IMR-90 (cell line): Measurements from ENCODE around the gene EED. TPM values are rescaled to one million over a fixed set of nuclear protein-coding genes. Genes with fewer than 3 reads are reported as not detected.
A peak's percentile ranks its signal among the peaks of the same experiment; 100 is the strongest.

ENCODE experiments used
- ATAC-seq: fragments of 200-7000 bp; cut with Tn5 transposase; 2 replicates; pipeline ENCODE4 v1.9.1; 2020; ENCODE audit warnings: low read depth, mild to moderate bottlenecking, moderate library complexity
- BruUV-seq: library from RNA; stranded (reverse); fragments of 400-500 nt; replicated peaks from 2 replicates; lab custom pipeline; 2021; lab: Mats Ljungman, UMichigan
- CTCF ChIA-PET: fragments of 300-600 bp; formaldehyde crosslinking; extraction: SDS; loops from one replicate; lab custom pipeline; 2021; ENCODE audit warnings: antibody characterized with exemption; lab: Yijun Ruan, JAX
- POLR2A ChIA-PET: fragments of 300-600 bp; sonication (Branson Sonifier 250); formaldehyde crosslinking; loops from one replicate; lab custom pipeline; 2022; ENCODE audit warnings: antibody characterized with exemption; ENCODE audit not compliant: unreplicated experiment; lab: Charles Lee
- DNase-seq: peaks from one replicate; pipeline ENCODE4 v3.0.0; 2013
- H2AFZ ChIP-seq: replicated peaks from 2 replicates; pipeline ENCODE3; 2013; ENCODE audit warnings: low read length, mild to moderate bottlenecking; ENCODE audit not compliant: poor library complexity
- H2AK5ac ChIP-seq: 2 replicates; pipeline ENCODE4 v1.6.1; 2013; ENCODE audit warnings: low read depth, low read length, inconsistent platforms
- H2AK9ac ChIP-seq: replicated peaks from 2 replicates; pipeline ENCODE3; 2013; ENCODE audit warnings: mild to moderate bottlenecking, low read depth, low read length, moderate library complexity; ENCODE audit not compliant: poor library complexity
- H2BK120ac ChIP-seq: 2 replicates; pipeline ENCODE4 v1.6.1; 2013; ENCODE audit warnings: low read depth, low read length, inconsistent platforms
- H2BK15ac ChIP-seq: 3 replicates; pipeline ENCODE4 v1.6.1; 2013; ENCODE audit warnings: low read depth, low read length, inconsistent platforms
- H2BK20ac ChIP-seq: 2 replicates; pipeline ENCODE4 v1.6.1; 2013; ENCODE audit warnings: low read depth, mild to moderate bottlenecking, inconsistent platforms, low read length, moderate library complexity
- H2BK5ac ChIP-seq: 2 replicates; pipeline ENCODE4 v1.6.1; 2013; ENCODE audit warnings: mild to moderate bottlenecking, low read depth, low read length, inconsistent platforms; ENCODE audit not compliant: poor library complexity, severe bottlenecking
- H3K14ac ChIP-seq: replicated peaks from 2 replicates; pipeline ENCODE4 v1.6.1; 2013; ENCODE audit warnings: low read depth, low read length, inconsistent platforms
- H3K18ac ChIP-seq: 2 replicates; pipeline ENCODE4 v1.6.1; 2013; ENCODE audit warnings: low read depth, low read length, control low read depth
- H3K23ac ChIP-seq: 2 replicates; pipeline ENCODE4 v1.6.1; 2013; ENCODE audit warnings: low read depth, low read length, inconsistent platforms
- H3K27ac ChIP-seq: 2 replicates; pipeline ENCODE4 v1.5.1; 2013; ENCODE audit warnings: mild to moderate bottlenecking, control low read depth, low read length; ENCODE audit not compliant: insufficient read depth
- H3K27me3 ChIP-seq: 2 replicates; pipeline ENCODE4 v1.6.1; 2013; ENCODE audit warnings: low read length; ENCODE audit not compliant: control insufficient read depth, insufficient read depth
- H3K36me3 ChIP-seq: 2 replicates; pipeline ENCODE4 v1.6.1; 2013; ENCODE audit warnings: low read length, mixed read lengths; ENCODE audit not compliant: control insufficient read depth, insufficient read depth
- H3K4ac ChIP-seq: 2 replicates; pipeline ENCODE4 v1.6.1; 2013; ENCODE audit warnings: low read depth, low read length, inconsistent platforms
- H3K4me1 ChIP-seq: 2 replicates; pipeline ENCODE4 v1.6.1; 2013; ENCODE audit warnings: low read length, mixed read lengths; ENCODE audit not compliant: control insufficient read depth, insufficient read depth
- H3K4me2 ChIP-seq: 2 replicates; pipeline ENCODE4 v1.6.1; 2013; ENCODE audit warnings: low read depth, mild to moderate bottlenecking, control low read depth, low read length, moderate library complexity
- H3K4me3 ChIP-seq: 2 replicates; pipeline ENCODE4 v1.5.1; 2013; ENCODE audit warnings: low read depth, mild to moderate bottlenecking, control low read depth, low read length, moderate library complexity; ENCODE audit not compliant: insufficient read depth
- H3K56ac ChIP-seq: 2 replicates; pipeline ENCODE4 v1.6.1; 2013; ENCODE audit warnings: low read length, inconsistent platforms; ENCODE audit not compliant: insufficient read depth; ENCODE audit errors: extremely low read depth
- H3K79me1 ChIP-seq, 2 experiments: 2 replicates each; pipeline ENCODE4 v1.6.1; 2013; ENCODE audit warnings: low read length in 2 of 2, inconsistent platforms in 1 of 2, low read depth in 1 of 2
- H3K9ac ChIP-seq: 2 replicates; pipeline ENCODE4 v1.6.1; 2013; ENCODE audit warnings: low read depth, low read length, control low read depth
- H3K9me1 ChIP-seq: 2 replicates; pipeline ENCODE4 v1.6.1; 2013; ENCODE audit warnings: low read length, inconsistent platforms; ENCODE audit not compliant: insufficient read depth
- H3K9me3 ChIP-seq: 2 replicates; pipeline ENCODE4 v1.6.1; 2013; ENCODE audit warnings: low read length; ENCODE audit not compliant: control insufficient read depth, insufficient read depth
- H4K20me1 ChIP-seq: 2 replicates; pipeline ENCODE4 v1.6.1; 2013; ENCODE audit warnings: low read length, inconsistent platforms; ENCODE audit not compliant: insufficient read depth
- H4K5ac ChIP-seq: 2 replicates; pipeline ENCODE4 v1.6.1; 2013; ENCODE audit warnings: mild to moderate bottlenecking, low read depth, low read length, control low read depth
- H4K8ac ChIP-seq, 2 experiments: 2 replicates each; pipeline ENCODE4 v1.6.1; 2013; ENCODE audit warnings: low read depth in 2 of 2, low read length in 2 of 2, control low read depth in 1 of 2, inconsistent platforms in 1 of 2
- H4K91ac ChIP-seq: 2 replicates; pipeline ENCODE4 v1.6.1; 2013; ENCODE audit warnings: low read depth, low read length, inconsistent platforms; ENCODE audit not compliant: insufficient read depth
- BHLHE40 ChIP-seq: fragments of 150-350 bp; IDR thresholded peaks from 2 replicates; pipeline ENCODE4 v1.6.1; 2016; ENCODE audit warnings: mild to moderate bottlenecking, low read depth, low read length
- CEBPB ChIP-seq: IDR thresholded peaks from 2 replicates; pipeline ENCODE4 v1.6.1; 2012; ENCODE audit warnings: low read depth, low read length, improper control_type of control experiment
- CTCF ChIP-seq: conservative IDR thresholded peaks from 2 replicates; pipeline ENCODE4 v1.5.1; 2012; ENCODE audit warnings: mild to moderate bottlenecking, low read depth, low read length, improper control_type of control experiment
- FOS ChIP-seq: fragments of 150-350 bp; IDR thresholded peaks from 2 replicates; pipeline ENCODE4 v1.6.1; 2016; ENCODE audit warnings: low read depth, low read length
- MXI1 ChIP-seq: IDR thresholded peaks from 2 replicates; pipeline ENCODE4 v1.6.1; 2012; ENCODE audit warnings: low read depth, mild to moderate bottlenecking, low read length, moderate library complexity, borderline replicate concordance
- NFE2L2 ChIP-seq: fragments of 150-350 bp; IDR thresholded peaks from 2 replicates; pipeline ENCODE4 v1.6.1; 2016; ENCODE audit warnings: low read depth, mild to moderate bottlenecking, low read length
- POLR2A ChIP-seq: IDR thresholded peaks from 2 replicates; pipeline ENCODE4 v1.6.1; 2012; ENCODE audit warnings: mild to moderate bottlenecking, low read depth, low read length
- RAD21 ChIP-seq: IDR thresholded peaks from 2 replicates; pipeline ENCODE4 v1.6.1; 2012; ENCODE audit warnings: low read length, improper control_type of control experiment
- RCOR1 ChIP-seq: IDR thresholded peaks from 2 replicates; pipeline ENCODE4 v1.6.1; 2012; ENCODE audit warnings: mild to moderate bottlenecking, low read length, improper control_type of control experiment; ENCODE audit not compliant: insufficient replicate concordance
- RFX5 ChIP-seq: IDR thresholded peaks from 2 replicates; pipeline ENCODE4 v1.8.0; 2012; ENCODE audit warnings: low read depth, mild to moderate bottlenecking, low read length, moderate library complexity
- SMC3 ChIP-seq: fragments of 150-350 bp; IDR thresholded peaks from 2 replicates; pipeline ENCODE4 v1.6.1; 2016; ENCODE audit warnings: low read depth, mild to moderate bottlenecking, antibody characterized with exemption, low read length, moderate library complexity
- USF2 ChIP-seq: fragments of 150-350 bp; IDR thresholded peaks from 2 replicates; pipeline ENCODE4 v1.6.1; 2017; ENCODE audit warnings: mild to moderate bottlenecking, antibody characterized with exemption, low read length, low read depth
- WGBS, 2 experiments: methylation state at CpG; one replicate each; pipeline versions ENCODE4 v1.1.5 to v1.1.7; 2013; ENCODE audit warnings: missing lambda C conversion rate in 2 of 2; ENCODE audit not compliant: insufficient read length in 1 of 2; ENCODE audit errors: extremely low coverage in 2 of 2; 5-methylcytosine and 5-hydroxymethylcytosine counted together
- dilution Hi-C: fragments of 300-500 bp; cut with HindIII; formaldehyde crosslinking; loops from one replicate; pipeline ENCODE4 v1.14.3; 2018; ENCODE audit warnings: low sequenced_read_pairs; ENCODE audit not compliant: unreplicated experiment
- in situ Hi-C: fragments of 300-500 bp; cut with MboI; formaldehyde crosslinking; loops from 3 replicates; pipeline ENCODE4 v1.14.3; 2019; ENCODE audit warnings: low sequenced_read_pairs, inconsistent platforms, mixed read lengths
- intact Hi-C: fragments of 100-400 bp; cut with micrococcal nuclease; formaldehyde crosslinking; loops from 2 replicates; pipeline ENCODE4 v1.10.0; 2022
- polyA plus RNA-seq, 3 experiments: library from polyadenylated mRNA; depleted of rRNA; stranded (reverse); fragments of >200 nt; gene quantifications; 2 replicates each; pipeline ENCODE4 v1.2.3, GENCODE V29; 2012; ENCODE audit warnings: low replicate concordance in 1 of 3
- total RNA-seq: library from RNA; depleted of rRNA; stranded (reverse); fragments of >200 nt; gene quantifications from 2 replicates; pipeline ENCODE4 v1.2.3, GENCODE V29; 2012

EED gene
- total and polyA plus RNA-seq, 2 of the 4 experiments (the other 2 are of a cell fraction), result 11.1 to 11.5 TPM

- TF ChIP-seq RCOR1, result no peak
- TF ChIP-seq MXI1, result peak; percentile 80; the same call in 1 of the 2 replicates
Measured at GRCh38 chr11:86244522-86245368, at the start of gene EED (continued).

GRCh38 chr11:86194998-86195397 is 49.6 kb upstream of the EED start:
- H3K14ac ChIP-seq, result no peak overlapping the region
- H3K18ac ChIP-seq, result no peak overlapping the region
- no peak overlapping the region for H3K27ac ChIP-seq
- H2AK5ac ChIP-seq, result no peak overlapping the region
- TF ChIP-seq SMC3 (no peak), RAD21 (no peak), MXI1 (no peak), BHLHE40 (no peak), NFE2L2 (no peak), RFX5 (no peak), CEBPB (no peak), CTCF (no peak), USF2 (no peak), FOS (no peak), POLR2A (no peak)
- no peaks in the 10 kb centered on the region for H3K9me3 ChIP-seq
- peaks cover 4 to 7% of the 10 kb centered on the region in 2 experiments; a peak in 2 of 4 replicates for H3K79me1 ChIP-seq
- no peak overlapping the region for H3K4ac ChIP-seq
- H2AK9ac ChIP-seq, result no peak overlapping the region
- 91% methylated on average over 13 of the region's 18 CpGs; no CpG with 5 or more reads in 1 of the 2 experiments for WGBS, 2 experiments
- H4K20me1 ChIP-seq, result no peaks in the 10 kb centered on the region
- ChIA-PET POLR2A (no interaction called here), CTCF (interaction anchor here (2.1 kb wide), 1 partner anchor 183 kb away, joined by 8 read pairs; no protein-coding TSS in a partner anchor)
- peaks cover 8% of the 10 kb centered on the region; the same call in 1 of the 2 replicates for H3K4me1 ChIP-seq
- in situ Hi-C loops, result no loop called here
- no peak overlapping the region for H4K91ac ChIP-seq
- no peaks in the 10 kb centered on the region for H3K9me1 ChIP-seq
- no peak overlapping the region for H3K4me3 ChIP-seq
- no peak overlapping the region for H3K56ac ChIP-seq
- no peak overlapping the region for H3K23ac ChIP-seq
- dilution Hi-C loops, result no loop called here
- H3K4me2 ChIP-seq, result no peak overlapping the region
- H3K9ac ChIP-seq, result no peak overlapping the region
- H2AFZ ChIP-seq, result no peak overlapping the region
- H2BK15ac ChIP-seq, result no peak overlapping the region
- no peak overlapping the region for H4K8ac ChIP-seq
- no peaks in the 10 kb centered on the region for H3K27me3 ChIP-seq
- DNase-seq (no peak), ATAC-seq (no peak)
- H3K36me3 ChIP-seq, result no peaks in the 10 kb centered on the region
- intact Hi-C loops, result no loop called here
- H4K5ac ChIP-seq, result no peak overlapping the region
- no peak overlapping the region for H2BK120ac ChIP-seq
- no TSS peak for BruUV-seq
- no peak overlapping the region for H2BK20ac ChIP-seq
- no peak overlapping the region for H2BK5ac ChIP-seq
